WTC11 (cell line): ENCODE results near the gene NHSL1. TPM values are rescaled to one million over a fixed set of nuclear protein-coding genes. Genes with fewer than 3 reads are reported as not detected.
A peak's percentile ranks its signal among the peaks of the same experiment; 100 is the strongest.

Source experiments
- ATAC-seq: fragments of 200-7000 bp; cut with Tn5 transposase; 2 replicates; pipeline ENCODE4 v1.10.0; 2021; ENCODE audit warnings: mild to moderate bottlenecking, moderate library complexity
- CTCF ChIA-PET: fragments of 300-600 bp; sonication (Branson Sonifier 250); formaldehyde crosslinking; loops from one replicate; lab custom pipeline; 2021; ENCODE audit warnings: antibody characterized with exemption; lab: Charles Lee
- POLR2A ChIA-PET: fragments of 350-600 bp; sonication (Branson Sonifier 250); formaldehyde crosslinking; loops from one replicate; lab custom pipeline; 2021; ENCODE audit warnings: antibody characterized with exemption; lab: Charles Lee
- DNase-seq: peaks from one replicate; pipeline ENCODE4 v3.0.0; 2021; ENCODE audit warnings: low spot score
- H3K27ac Mint-ChIP-seq: 2 replicates; pipeline ENCODE4 v1.8.0; 2021; ENCODE audit warnings: mixed read lengths
- H3K27me3 Mint-ChIP-seq: 2 replicates; pipeline ENCODE4 v1.8.0; 2021; ENCODE audit warnings: low read depth, mild to moderate bottlenecking, moderate library complexity, mixed read lengths
- H3K36me3 Mint-ChIP-seq: 2 replicates; pipeline ENCODE4 v1.8.0; 2021; ENCODE audit warnings: mixed read lengths
- H3K4me1 Mint-ChIP-seq: 2 replicates; pipeline ENCODE4 v1.8.0; 2022; ENCODE audit warnings: mixed read lengths
- H3K4me3 Mint-ChIP-seq: 2 replicates; pipeline ENCODE4 v1.8.0; 2021; ENCODE audit warnings: mild to moderate bottlenecking, moderate library complexity, mixed read lengths
- H3K9me3 Mint-ChIP-seq: 2 replicates; pipeline ENCODE4 v1.8.0; 2021; ENCODE audit warnings: mixed read lengths
- CTCF ChIP-seq: fragments of 200-600 bp; IDR thresholded peaks from 2 replicates; pipeline ENCODE4 v1.8.0; 2022; ENCODE audit warnings: antibody characterized with exemption
- EMX1 ChIP-seq: fragments of 250-450 bp; sonication (Bioruptor Pico); IDR thresholded peaks from 2 replicates; pipeline ENCODE4 v1.8.0; 2021; ENCODE audit warnings: mild to moderate bottlenecking
- ETV6 ChIP-seq: sonication (generic); formaldehyde crosslinking; IDR thresholded peaks from 2 replicates; pipeline ENCODE4 v1.8.1; 2022; ENCODE audit warnings: mild to moderate bottlenecking, missing genetic modification reagents
- FOXJ3 ChIP-seq: sonication (generic); formaldehyde crosslinking; IDR thresholded peaks from 2 replicates; pipeline ENCODE4 v1.9.0; 2021; ENCODE audit warnings: missing genetic modification reagents, mild to moderate bottlenecking, borderline replicate concordance
- FOXP1 ChIP-seq: sonication (generic); formaldehyde crosslinking; IDR thresholded peaks from 2 replicates; pipeline ENCODE4 v1.8.0; 2022; ENCODE audit warnings: missing genetic modification reagents, mild to moderate bottlenecking, moderate library complexity, borderline replicate concordance
- IRF1 ChIP-seq: sonication (generic); formaldehyde crosslinking; IDR thresholded peaks from 2 replicates; pipeline ENCODE4 v1.8.0; 2023; ENCODE audit warnings: missing genetic modification reagents
- PRRX2 ChIP-seq: fragments of 250-450 bp; sonication (Bioruptor Pico); IDR thresholded peaks from 2 replicates; pipeline ENCODE4 v1.8.0; 2021; ENCODE audit warnings: mild to moderate bottlenecking
- RELA ChIP-seq: sonication (generic); formaldehyde crosslinking; IDR thresholded peaks from 2 replicates; pipeline ENCODE4 v1.8.1; 2022; ENCODE audit warnings: missing genetic modification reagents, mild to moderate bottlenecking, borderline replicate concordance
- SOX15 ChIP-seq: fragments of 250-450 bp; sonication (Bioruptor Pico); IDR thresholded peaks from 2 replicates; pipeline ENCODE4 v1.9.0; 2021; ENCODE audit warnings: mild to moderate bottlenecking
- USF1 ChIP-seq: sonication (generic); formaldehyde crosslinking; IDR thresholded peaks from 2 replicates; pipeline ENCODE4 v1.8.0; 2022; ENCODE audit warnings: mild to moderate bottlenecking, missing genetic modification reagents
- total RNA-seq: library from RNA; stranded (reverse); gene quantifications from 3 replicates; pipeline ENCODE4 v1.2.3, GENCODE V29; 2021
- TF ChIP-seq, protein P1 (sequence below): sonication (generic); formaldehyde crosslinking; IDR thresholded peaks from 2 replicates; pipeline ENCODE4 v1.8.0; 2023; ENCODE audit warnings: missing genetic modification reagents, mild to moderate bottlenecking, borderline replicate concordance
- TF ChIP-seq, protein P2 (sequence below): sonication (generic); formaldehyde crosslinking; conservative IDR thresholded peaks from 2 replicates; pipeline ENCODE4 v1.8.1; 2023; ENCODE audit warnings: mild to moderate bottlenecking, low read depth, missing genetic modification reagents, moderate library complexity
- TF ChIP-seq, protein P3 (sequence below): fragments of 250-450 bp; sonication (Bioruptor Pico); IDR thresholded peaks from 2 replicates; pipeline ENCODE4 v1.9.0; 2021; ENCODE audit warnings: moderate library complexity, mild to moderate bottlenecking, inconsistent platforms, borderline replicate concordance
- TF ChIP-seq, protein P4 (sequence below): sonication (generic); formaldehyde crosslinking; IDR thresholded peaks from 2 replicates; pipeline ENCODE4 v1.8.0; 2022; ENCODE audit warnings: mild to moderate bottlenecking, missing genetic modification reagents
- TF ChIP-seq, protein P5 (sequence below): sonication (generic); formaldehyde crosslinking; IDR thresholded peaks from 2 replicates; pipeline ENCODE4 v1.8.1; 2022; ENCODE audit warnings: mild to moderate bottlenecking, moderate library complexity, missing genetic modification reagents

Gene NHSL1
- total RNA-seq, 1 experiment from 2014 or later, result 31.1 TPM

DNA sequence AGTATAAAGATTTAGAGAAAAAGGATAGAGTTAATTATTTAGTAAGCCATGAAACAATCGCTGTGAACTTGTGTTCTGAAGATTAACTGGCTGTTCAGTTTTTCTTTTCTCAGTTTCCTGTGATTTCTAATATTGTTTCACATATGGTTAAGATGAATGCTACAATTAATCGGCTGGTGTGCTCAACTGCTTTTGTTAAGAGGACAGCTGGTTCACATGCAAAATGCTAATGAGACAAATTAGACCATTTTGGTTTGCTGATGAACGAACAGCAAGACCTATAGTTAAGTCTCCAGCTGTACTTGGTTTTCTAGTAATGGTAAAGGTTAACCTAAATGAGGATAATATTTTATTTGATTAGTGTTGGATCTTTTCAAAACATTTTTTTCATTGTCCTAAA, 10.8 kb upstream of the NHSL1 start (continued):
- TF ChIP-seq, protein P1, sequence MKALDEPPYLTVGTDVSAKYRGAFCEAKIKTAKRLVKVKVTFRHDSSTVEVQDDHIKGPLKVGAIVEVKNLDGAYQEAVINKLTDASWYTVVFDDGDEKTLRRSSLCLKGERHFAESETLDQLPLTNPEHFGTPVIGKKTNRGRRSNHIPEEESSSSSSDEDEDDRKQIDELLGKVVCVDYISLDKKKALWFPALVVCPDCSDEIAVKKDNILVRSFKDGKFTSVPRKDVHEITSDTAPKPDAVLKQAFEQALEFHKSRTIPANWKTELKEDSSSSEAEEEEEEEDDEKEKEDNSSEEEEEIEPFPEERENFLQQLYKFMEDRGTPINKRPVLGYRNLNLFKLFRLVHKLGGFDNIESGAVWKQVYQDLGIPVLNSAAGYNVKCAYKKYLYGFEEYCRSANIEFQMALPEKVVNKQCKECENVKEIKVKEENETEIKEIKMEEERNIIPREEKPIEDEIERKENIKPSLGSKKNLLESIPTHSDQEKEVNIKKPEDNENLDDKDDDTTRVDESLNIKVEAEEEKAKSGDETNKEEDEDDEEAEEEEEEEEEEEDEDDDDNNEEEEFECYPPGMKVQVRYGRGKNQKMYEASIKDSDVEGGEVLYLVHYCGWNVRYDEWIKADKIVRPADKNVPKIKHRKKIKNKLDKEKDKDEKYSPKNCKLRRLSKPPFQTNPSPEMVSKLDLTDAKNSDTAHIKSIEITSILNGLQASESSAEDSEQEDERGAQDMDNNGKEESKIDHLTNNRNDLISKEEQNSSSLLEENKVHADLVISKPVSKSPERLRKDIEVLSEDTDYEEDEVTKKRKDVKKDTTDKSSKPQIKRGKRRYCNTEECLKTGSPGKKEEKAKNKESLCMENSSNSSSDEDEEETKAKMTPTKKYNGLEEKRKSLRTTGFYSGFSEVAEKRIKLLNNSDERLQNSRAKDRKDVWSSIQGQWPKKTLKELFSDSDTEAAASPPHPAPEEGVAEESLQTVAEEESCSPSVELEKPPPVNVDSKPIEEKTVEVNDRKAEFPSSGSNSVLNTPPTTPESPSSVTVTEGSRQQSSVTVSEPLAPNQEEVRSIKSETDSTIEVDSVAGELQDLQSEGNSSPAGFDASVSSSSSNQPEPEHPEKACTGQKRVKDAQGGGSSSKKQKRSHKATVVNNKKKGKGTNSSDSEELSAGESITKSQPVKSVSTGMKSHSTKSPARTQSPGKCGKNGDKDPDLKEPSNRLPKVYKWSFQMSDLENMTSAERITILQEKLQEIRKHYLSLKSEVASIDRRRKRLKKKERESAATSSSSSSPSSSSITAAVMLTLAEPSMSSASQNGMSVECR (CRISPR knock-in tag), result no peak
- TF ChIP-seq, protein P2, sequence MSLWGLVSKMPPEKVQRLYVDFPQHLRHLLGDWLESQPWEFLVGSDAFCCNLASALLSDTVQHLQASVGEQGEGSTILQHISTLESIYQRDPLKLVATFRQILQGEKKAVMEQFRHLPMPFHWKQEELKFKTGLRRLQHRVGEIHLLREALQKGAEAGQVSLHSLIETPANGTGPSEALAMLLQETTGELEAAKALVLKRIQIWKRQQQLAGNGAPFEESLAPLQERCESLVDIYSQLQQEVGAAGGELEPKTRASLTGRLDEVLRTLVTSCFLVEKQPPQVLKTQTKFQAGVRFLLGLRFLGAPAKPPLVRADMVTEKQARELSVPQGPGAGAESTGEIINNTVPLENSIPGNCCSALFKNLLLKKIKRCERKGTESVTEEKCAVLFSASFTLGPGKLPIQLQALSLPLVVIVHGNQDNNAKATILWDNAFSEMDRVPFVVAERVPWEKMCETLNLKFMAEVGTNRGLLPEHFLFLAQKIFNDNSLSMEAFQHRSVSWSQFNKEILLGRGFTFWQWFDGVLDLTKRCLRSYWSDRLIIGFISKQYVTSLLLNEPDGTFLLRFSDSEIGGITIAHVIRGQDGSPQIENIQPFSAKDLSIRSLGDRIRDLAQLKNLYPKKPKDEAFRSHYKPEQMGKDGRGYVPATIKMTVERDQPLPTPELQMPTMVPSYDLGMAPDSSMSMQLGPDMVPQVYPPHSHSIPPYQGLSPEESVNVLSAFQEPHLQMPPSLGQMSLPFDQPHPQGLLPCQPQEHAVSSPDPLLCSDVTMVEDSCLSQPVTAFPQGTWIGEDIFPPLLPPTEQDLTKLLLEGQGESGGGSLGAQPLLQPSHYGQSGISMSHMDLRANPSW (CRISPR knock-in tag), result no peak
- TF ChIP-seq RELA, result no peak
- TF ChIP-seq, all 79 proteins: peak for 0

DNA sequence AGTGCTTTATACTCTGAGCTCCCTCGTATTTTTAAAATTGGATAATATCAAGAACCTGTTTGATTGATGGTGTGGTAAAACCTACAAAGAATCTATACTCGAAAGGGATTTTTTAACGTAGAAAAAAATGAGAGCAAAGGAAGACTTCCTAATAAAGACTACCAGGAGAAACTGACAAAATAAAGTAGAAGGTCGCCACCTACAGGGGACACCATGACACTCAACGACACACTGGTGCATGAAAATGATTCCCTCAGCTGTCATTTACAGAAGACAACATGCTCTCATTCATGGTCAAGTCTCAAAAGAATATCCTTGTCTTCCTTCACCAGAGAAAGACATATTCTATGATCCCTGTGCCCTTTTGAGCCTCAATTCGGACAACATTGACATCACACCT, 10.1 kb upstream of the NHSL1 start:
- TF ChIP-seq CTCF, result peak; percentile 64
- no peak for TF ChIP-seq SOX15
- TF ChIP-seq, all 79 proteins: peak for 1
- CTCF ChIA-PET, result interaction anchor here (0.6 to 3.9 kb wide), 16 partner anchors 9 to 129 kb away, joined by 3 to 29 read pairs (median 4); partner anchors contain the start of gene NHSL1
- POLR2A ChIA-PET, result interaction anchor here (0.5 kb wide), 1 partner anchor 487 kb away, joined by 6 read pairs; no protein-coding TSS in a partner anchor
- H3K4me3 Mint-ChIP-seq, result no peak overlapping the region
- DNase-seq (peak; percentile 43), ATAC-seq (peak; percentile 49)
- H3K9me3 Mint-ChIP-seq, result no peaks in the 10 kb centered on the region
- H3K4me1 Mint-ChIP-seq, result peaks cover 53% of the 10 kb centered on the region
- H3K27me3 Mint-ChIP-seq, result no peaks in the 10 kb centered on the region; the same call in 1 of the 2 replicates
- no peak overlapping the region for H3K27ac Mint-ChIP-seq
- no peaks in the 10 kb centered on the region for H3K36me3 Mint-ChIP-seq

DNA sequence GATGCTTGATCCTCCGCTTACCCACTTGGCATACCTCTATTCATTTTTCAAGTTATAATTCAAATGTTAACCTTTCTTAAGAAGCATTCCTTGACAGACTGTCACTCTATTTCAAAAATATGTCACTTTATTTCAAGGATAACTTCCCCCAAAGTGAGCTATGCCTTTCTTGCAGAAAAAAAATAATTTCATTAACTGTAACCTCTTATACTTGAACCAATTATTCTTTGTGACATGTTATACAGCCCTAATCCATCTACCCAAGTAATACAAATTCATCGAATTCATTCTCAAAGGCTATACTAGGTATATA, 9.3 kb upstream of the NHSL1 start:
- Mint-ChIP-seq H3K27ac (no peak overlapping the region), H3K9me3 (no peaks in the 10 kb centered on the region), H3K4me3 (no peak overlapping the region), H3K27me3 (no peaks in the 10 kb centered on the region), H3K4me1 (peaks cover 58% of the 10 kb centered on the region), H3K36me3 (no peaks in the 10 kb centered on the region)
- TF ChIP-seq, protein P3, sequence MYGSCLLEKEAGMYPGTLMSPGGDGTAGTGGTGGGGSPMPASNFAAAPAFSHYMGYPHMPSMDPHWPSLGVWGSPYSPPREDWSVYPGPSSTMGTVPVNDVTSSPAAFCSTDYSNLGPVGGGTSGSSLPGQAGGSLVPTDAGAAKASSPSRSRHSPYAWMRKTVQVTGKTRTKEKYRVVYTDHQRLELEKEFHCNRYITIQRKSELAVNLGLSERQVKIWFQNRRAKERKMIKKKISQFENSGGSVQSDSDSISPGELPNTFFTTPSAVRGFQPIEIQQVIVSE, result no peak
- TF ChIP-seq FOXP1 (CRISPR knock-in tag) (no peak), CTCF (no peak), PRRX2 (CRISPR knock-in tag) (no peak), EMX1 (CRISPR knock-in tag) (no peak), ETV6 (no peak), USF1 (no peak), IRF1 (no peak), FOXJ3 (no peak)
- TF ChIP-seq, protein P4, sequence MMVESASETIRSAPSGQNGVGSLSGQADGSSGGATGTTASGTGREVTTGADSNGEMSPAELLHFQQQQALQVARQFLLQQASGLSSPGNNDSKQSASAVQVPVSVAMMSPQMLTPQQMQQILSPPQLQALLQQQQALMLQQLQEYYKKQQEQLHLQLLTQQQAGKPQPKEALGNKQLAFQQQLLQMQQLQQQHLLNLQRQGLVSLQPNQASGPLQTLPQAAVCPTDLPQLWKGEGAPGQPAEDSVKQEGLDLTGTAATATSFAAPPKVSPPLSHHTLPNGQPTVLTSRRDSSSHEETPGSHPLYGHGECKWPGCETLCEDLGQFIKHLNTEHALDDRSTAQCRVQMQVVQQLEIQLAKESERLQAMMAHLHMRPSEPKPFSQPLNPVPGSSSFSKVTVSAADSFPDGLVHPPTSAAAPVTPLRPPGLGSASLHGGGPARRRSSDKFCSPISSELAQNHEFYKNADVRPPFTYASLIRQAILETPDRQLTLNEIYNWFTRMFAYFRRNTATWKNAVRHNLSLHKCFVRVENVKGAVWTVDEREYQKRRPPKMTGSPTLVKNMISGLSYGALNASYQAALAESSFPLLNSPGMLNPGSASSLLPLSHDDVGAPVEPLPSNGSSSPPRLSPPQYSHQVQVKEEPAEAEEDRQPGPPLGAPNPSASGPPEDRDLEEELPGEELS, result no peak
- TF ChIP-seq, protein P5, sequence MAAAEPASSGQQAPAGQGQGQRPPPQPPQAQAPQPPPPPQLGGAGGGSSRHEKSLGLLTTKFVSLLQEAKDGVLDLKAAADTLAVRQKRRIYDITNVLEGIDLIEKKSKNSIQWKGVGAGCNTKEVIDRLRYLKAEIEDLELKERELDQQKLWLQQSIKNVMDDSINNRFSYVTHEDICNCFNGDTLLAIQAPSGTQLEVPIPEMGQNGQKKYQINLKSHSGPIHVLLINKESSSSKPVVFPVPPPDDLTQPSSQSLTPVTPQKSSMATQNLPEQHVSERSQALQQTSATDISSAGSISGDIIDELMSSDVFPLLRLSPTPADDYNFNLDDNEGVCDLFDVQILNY (CRISPR knock-in tag), result no peak
- DNase-seq (no peak), ATAC-seq (no peak)
- POLR2A ChIA-PET, result no interaction called here
- CTCF ChIA-PET, result interaction anchor here (0.6 to 3.9 kb wide), 14 partner anchors 9 to 126 kb away, joined by 3 to 29 read pairs (median 4); partner anchors contain the start of gene NHSL1
